HepG2 (cell line): ENCODE data around the gene DKKL1. TPM values are rescaled to one million over a fixed set of nuclear protein-coding genes. Genes with fewer than 3 reads are reported as not detected.
A peak's percentile ranks its signal among the peaks of the same experiment; 100 is the strongest.

Experiments used
- ATAC-seq: fragments of 200-7000 bp; cut with Tn5 transposase; 3 replicates; pipeline ENCODE4 v1.9.1; 2020; ENCODE audit warnings: mild to moderate bottlenecking, moderate library complexity
- BruUV-seq: library from RNA; stranded (reverse); fragments of 400-500 nt; replicated peaks from 2 replicates; lab custom pipeline; 2021; lab: Mats Ljungman, UMichigan
- CTCF ChIA-PET: fragments of 300-600 bp; formaldehyde crosslinking; extraction: SDS; loops from one replicate; lab custom pipeline; 2021; ENCODE audit warnings: low total read pairs, inconsistent platforms, low intra/inter-chr PET ratio; lab: Yijun Ruan, JAX
- POLR2A ChIA-PET: fragments of 350-600 bp; sonication (Branson Sonifier 250); formaldehyde crosslinking; loops from one replicate; lab custom pipeline; 2020; ENCODE audit warnings: antibody characterized with exemption, inconsistent platforms; lab: Yijun Ruan, JAX
- DNase-seq: peaks from one replicate; pipeline ENCODE4 v3.0.0-alpha.2; 2015; ENCODE audit warnings: low spot score
- FAIRE-seq: peaks from 3 replicates; lab custom pipeline; 2011; peaks lifted over from hg19 to GRCh38; lab: Jason Lieb, UNC
- H2AFZ ChIP-seq: one replicate; pipeline ENCODE4 v1.6.1; 2011; ENCODE audit warnings: low read length, inconsistent platforms
- H3K27ac ChIP-seq: fragments of 300-600 bp; 3 replicates; pipeline ENCODE4 v1.8.0; 2011; ENCODE audit warnings: mixed run types, mild to moderate bottlenecking, mixed read lengths, low read length, inconsistent platforms; ENCODE audit not compliant: insufficient read depth; ENCODE audit errors: extremely low read length
- H3K27me3 ChIP-seq, 2 experiments: fragments of 200-600 bp in 1 of 2; 2 replicates in 1 of 2; 3 replicates in 1 of 2; pipeline versions ENCODE4 v1.6.0 to v1.8.0; 2011; ENCODE audit warnings: low read length in 2 of 2, mild to moderate bottlenecking in 2 of 2, moderate library complexity in 2 of 2, inconsistent platforms in 1 of 2; ENCODE audit not compliant: insufficient read depth in 2 of 2, control insufficient read depth in 1 of 2
- H3K36me3 ChIP-seq, 2 experiments: fragments of 200-600 bp in 1 of 2; replicated peaks in 1 of 2; 2 replicates in 1 of 2; 3 replicates in 1 of 2; pipeline versions ENCODE4 v1.5.1 to v1.8.0; 2011; ENCODE audit warnings: low read length in 2 of 2, inconsistent platforms in 1 of 2; ENCODE audit not compliant: insufficient read depth in 2 of 2, control insufficient read depth in 1 of 2
- H3K4me1 ChIP-seq: 2 replicates; pipeline ENCODE4 v1.5.1; 2012; ENCODE audit warnings: low read length, inconsistent platforms; ENCODE audit not compliant: insufficient read depth
- H3K4me2 ChIP-seq: 2 replicates; pipeline ENCODE4 v1.6.0; 2011; ENCODE audit warnings: low read depth, low read length, inconsistent platforms
- H3K4me3 ChIP-seq, 3 experiments: fragments of 200-600 bp in 1 of 3; sonication (generic), shearing (Covaris generic) in 1 of 3; replicated peaks in 1 of 3; 2 replicates each; pipeline ENCODE4 v1.5.1; 2011 to 2016; ENCODE audit warnings: low read length in 3 of 3, inconsistent platforms in 2 of 3, low read depth in 2 of 3, mild to moderate bottlenecking in 2 of 3, control low read depth in 1 of 3, mixed read lengths in 1 of 3; ENCODE audit not compliant: insufficient read depth in 1 of 3
- H3K79me2 ChIP-seq: one replicate; pipeline ENCODE4 v1.6.1; 2011; ENCODE audit warnings: low read length, inconsistent platforms; ENCODE audit not compliant: insufficient read depth
- H3K9ac ChIP-seq: 2 replicates; pipeline ENCODE4 v1.6.0; 2011; ENCODE audit warnings: mild to moderate bottlenecking, low read depth, low read length, inconsistent platforms; ENCODE audit not compliant: insufficient read depth
- H3K9me3 ChIP-seq: 2 replicates; pipeline ENCODE4 v1.5.1; 2012; ENCODE audit warnings: mild to moderate bottlenecking, low read length
- H4K20me1 ChIP-seq: 2 replicates; pipeline ENCODE4 v1.6.0; 2011; ENCODE audit warnings: inconsistent platforms, mild to moderate bottlenecking, low read length, moderate library complexity; ENCODE audit not compliant: insufficient read depth
- CBX5 ChIP-seq: sonication (generic); formaldehyde crosslinking; IDR thresholded peaks from 2 replicates; pipeline ENCODE4 v1.4.0; 2020; ENCODE audit warnings: missing genetic modification reagents, borderline replicate concordance
- CEBPB ChIP-seq: IDR thresholded peaks from 2 replicates; pipeline ENCODE4 v1.6.1; 2011; ENCODE audit warnings: low read depth, low read length, improper control_type of control experiment, borderline replicate concordance
- FLYWCH1 ChIP-seq: sonication (generic); formaldehyde crosslinking; IDR thresholded peaks from 2 replicates; pipeline ENCODE4 v1.8.1; 2023; ENCODE audit warnings: mild to moderate bottlenecking, missing genetic modification reagents
- FOXA3 ChIP-seq: IDR thresholded peaks from 2 replicates; pipeline ENCODE4 v1.6.1; 2016; ENCODE audit warnings: missing genetic modification reagents, missing compliant biosample characterization
- HDAC6 ChIP-seq: fragments of 200-600 bp; sonication (generic); IDR thresholded peaks from 2 replicates; pipeline ENCODE4 v1.7.0; 2017; ENCODE audit warnings: mild to moderate bottlenecking, antibody characterized with exemption, low read length, low read depth
- HNRNPK ChIP-seq: fragments of 200-400 bp; formaldehyde crosslinking; IDR thresholded peaks from 2 replicates; pipeline ENCODE4 v1.6.1; 2018; ENCODE audit warnings: low read length, low read depth, moderate library complexity, mild to moderate bottlenecking; ENCODE audit not compliant: poor library complexity, severe bottlenecking
- IRF2 ChIP-seq: IDR thresholded peaks from 2 replicates; pipeline ENCODE4 v1.6.1; 2018; ENCODE audit warnings: missing genetic modification reagents, missing compliant biosample characterization
- KLF11 ChIP-seq: IDR thresholded peaks from 2 replicates; pipeline ENCODE4 v1.6.1; 2016; ENCODE audit warnings: missing compliant biosample characterization
- NFYC ChIP-seq: IDR thresholded peaks from 2 replicates; pipeline ENCODE4 v1.6.1; 2016; ENCODE audit warnings: missing genetic modification reagents, missing compliant biosample characterization
- NR2F6 ChIP-seq, 2 experiments: IDR thresholded peaks; 2 replicates each; pipeline ENCODE4 v1.6.1; 2016; ENCODE audit warnings: antibody characterized with exemption in 1 of 2, mild to moderate bottlenecking in 1 of 2
- POLR2A ChIP-seq, 2 experiments: IDR thresholded peaks; 2 replicates each; pipeline ENCODE4 v1.6.1; 2011; ENCODE audit warnings: low read depth in 2 of 2, low read length in 2 of 2, mild to moderate bottlenecking in 1 of 2, moderate library complexity in 1 of 2; ENCODE audit not compliant: insufficient read depth in 1 of 2
- PTBP1 ChIP-seq: fragments of 200-400 bp; formaldehyde crosslinking; IDR thresholded peaks from 2 replicates; pipeline ENCODE4 v1.6.1; 2018; ENCODE audit warnings: low read length, low read depth; ENCODE audit not compliant: poor library complexity, severe bottlenecking
- SNAI1 ChIP-seq: sonication (generic); formaldehyde crosslinking; IDR thresholded peaks from 2 replicates; pipeline ENCODE4 v1.5.0; 2020; ENCODE audit warnings: mild to moderate bottlenecking, missing genetic modification reagents, borderline replicate concordance
- SP4 ChIP-seq: sonication (generic); formaldehyde crosslinking; IDR thresholded peaks from 2 replicates; pipeline ENCODE4 v1.8.1; 2023; ENCODE audit warnings: mild to moderate bottlenecking, missing genetic modification reagents
- TCF12 ChIP-seq, 2 experiments: fragments of 450-650 bp in 1 of 2; sonication (generic) in 1 of 2; formaldehyde crosslinking in 1 of 2; IDR thresholded peaks; 2 replicates each; pipeline versions ENCODE4 v1.6.1 to v1.8.0; 2017 to 2022; ENCODE audit warnings: antibody characterized with exemption in 1 of 2, mild to moderate bottlenecking in 1 of 2, missing genetic modification reagents in 1 of 2, moderate library complexity in 1 of 2
- ZNF143 ChIP-seq: sonication (generic); formaldehyde crosslinking; IDR thresholded peaks from 2 replicates; pipeline ENCODE4 v1.4.0; 2020; ENCODE audit warnings: missing genetic modification reagents
- ZNF773 ChIP-seq: sonication (generic); formaldehyde crosslinking; IDR thresholded peaks from 2 replicates; pipeline ENCODE4 v1.4.0; 2020; ENCODE audit warnings: missing genetic modification reagents, borderline replicate concordance
- WGBS: methylation state at CpG from one replicate; pipeline ENCODE4 v1.1.6; 2017; ENCODE audit warnings: low lambda C conversion rate; 5-methylcytosine and 5-hydroxymethylcytosine counted together
- in situ Hi-C: cut with HindIII; loops from 2 replicates; pipeline ENCODE4 v1.10.0; 2017; ENCODE audit warnings: low pct_unique_long_range_greater_than_20kb; ENCODE audit not compliant: extremely low pct_ligation_motif_present
- intact Hi-C: fragments of 100-400 bp; cut with micrococcal nuclease; formaldehyde crosslinking; loops from one replicate; pipeline ENCODE4 v1.10.0; 2022; ENCODE audit not compliant: unreplicated experiment
- polyA plus RNA-seq, 8 experiments: library from polyadenylated mRNA; depleted of rRNA in 3 of 8; stranded (reverse) in 7 of 8; unstranded in 1 of 8; fragments of >200 nt; fragmentation: Illumina TruSeq in 4 of 8; extraction: Trizol in 4 of 8; gene quantifications; 2 replicates each; pipeline versions ENCODE4 v1.2.1 to v1.2.3, GENCODE V29; 2011 to 2016; ENCODE audit warnings: low read depth in 4 of 8, missing spikeins in 1 of 8, mixed read lengths in 1 of 8; ENCODE audit not compliant: insufficient read depth in 1 of 8
- total RNA-seq, 5 experiments: library from RNA; depleted of rRNA; stranded (reverse); fragments of >200 nt; fragmentation: Illumina TruSeq; extraction: Trizol; gene quantifications; 2 replicates each; pipeline ENCODE4 v1.2.3, GENCODE V29; 2016; ENCODE audit warnings: low read depth in 1 of 5
- TF ChIP-seq, protein P1 (sequence below): IDR thresholded peaks from 2 replicates; pipeline ENCODE4 v1.6.1; 2016; ENCODE audit warnings: control low read depth
- TF ChIP-seq, protein P2 (sequence below): sonication (generic); formaldehyde crosslinking; conservative IDR thresholded peaks from 2 replicates; pipeline ENCODE4 v1.4.0; 2020; ENCODE audit warnings: mild to moderate bottlenecking, missing genetic modification reagents, moderate library complexity
- TF ChIP-seq, protein P3 (sequence below): IDR thresholded peaks from 2 replicates; pipeline ENCODE4 v1.6.1; 2016; ENCODE audit warnings: missing compliant biosample characterization, missing genetic modification reagents, borderline replicate concordance

The DKKL1 gene
- total and polyA plus RNA-seq, 2 of the 13 experiments (the other 11 are each of a cell fraction or from before 2014, with no cell fraction given), result 0.30 to 0.31 TPM

DNA sequence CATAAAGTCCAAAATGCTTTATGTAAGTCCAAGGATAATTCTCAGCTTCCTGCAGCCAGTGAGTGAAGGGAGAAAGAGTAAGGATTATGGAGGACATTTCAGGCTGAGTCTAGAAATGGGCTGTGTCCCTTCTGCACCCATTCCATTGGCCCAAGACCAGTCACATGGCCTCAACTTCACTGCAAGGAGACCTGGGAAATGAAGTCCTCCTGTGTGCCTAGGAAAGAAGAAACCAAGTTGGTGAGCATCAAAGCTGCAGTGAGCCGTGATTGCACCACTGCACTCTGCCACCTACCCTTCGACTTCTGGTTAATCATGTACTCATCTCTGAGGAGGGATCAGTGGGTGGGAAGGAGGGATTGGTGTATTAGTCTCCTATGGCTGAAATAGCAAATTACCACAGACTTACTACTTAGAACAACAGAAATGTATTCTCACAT is 32.0 kb upstream of the DKKL1 start:
- FAIRE-seq (peak; percentile 99), ATAC-seq (peak; percentile 96), DNase-seq (peak; percentile 86)
- intact Hi-C loops, result no loop called here
- BruUV-seq, result no TSS peak
- Histone ChIP-seq H3K27ac (no peak overlapping the region), H3K9ac (no peak overlapping the region), H3K4me2 (peak overlapping the region; percentile 50), H3K79me2 (no peaks in the 10 kb centered on the region), H3K36me3 (no peaks in the 10 kb centered on the region), H3K4me3 (peak overlapping the region in 1 of 3 experiments; percentile 17; a peak in 2 of 6 replicates), H4K20me1 (no peaks in the 10 kb centered on the region), H3K27me3 (no peaks in the 10 kb centered on the region), H3K9me3 (no peaks in the 10 kb centered on the region), H3K4me1 (peaks cover 35% of the 10 kb centered on the region), H2AFZ (no peak overlapping the region)
- in situ Hi-C loops, result no loop called here
- ChIA-PET CTCF (no interaction called here), POLR2A (interaction anchor here (1.3 kb wide), 1 partner anchor 9 kb away, joined by 4 read pairs; no protein-coding TSS in a partner anchor)
- WGBS, result 4% methylated on average over 2 of the region's 2 CpGs
- TF ChIP-seq FLYWCH1, result no peak
- TF ChIP-seq KLF11 (CRISPR knock-in tag), result peak; percentile 80; the same call in 1 of the 2 replicates
- TF ChIP-seq, protein P1, sequence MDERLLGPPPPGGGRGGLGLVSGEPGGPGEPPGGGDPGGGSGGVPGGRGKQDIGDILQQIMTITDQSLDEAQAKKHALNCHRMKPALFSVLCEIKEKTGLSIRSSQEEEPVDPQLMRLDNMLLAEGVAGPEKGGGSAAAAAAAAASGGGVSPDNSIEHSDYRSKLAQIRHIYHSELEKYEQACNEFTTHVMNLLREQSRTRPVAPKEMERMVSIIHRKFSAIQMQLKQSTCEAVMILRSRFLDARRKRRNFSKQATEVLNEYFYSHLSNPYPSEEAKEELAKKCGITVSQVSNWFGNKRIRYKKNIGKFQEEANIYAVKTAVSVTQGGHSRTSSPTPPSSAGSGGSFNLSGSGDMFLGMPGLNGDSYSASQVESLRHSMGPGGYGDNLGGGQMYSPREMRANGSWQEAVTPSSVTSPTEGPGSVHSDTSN (CRISPR knock-in tag), result no peak
- TF ChIP-seq HDAC6, result no peak
- TF ChIP-seq NFYC (CRISPR knock-in tag), result peak; percentile 91
- TF ChIP-seq CBX5, result 0 out of 2 replicates have a peak, but pooled peaks have one; percentile 23
- TF ChIP-seq FOXA3 (CRISPR knock-in tag), result peak; percentile 29; the same call in 1 of the 2 replicates
- no peak for TF ChIP-seq TCF12 (IDR thresholded peaks at IDR 0.05)
- no peak for TF ChIP-seq TCF12 (CRISPR knock-in tag; IDR thresholded peaks at IDR 0.05)
- peak; percentile 92 for TF ChIP-seq CEBPB
- TF ChIP-seq SNAI1, result no peak
- TF ChIP-seq POLR2A (IDR thresholded peaks at IDR 0.05; ENCODE audit: insufficient read depth in 1 of 2, low read depth in 2 of 2, low read length in 2 of 2), result 0 out of 4 replicates have a peak, but pooled peaks of 1 of the 2 experiments have one; percentile 21
- no peak for TF ChIP-seq ZNF773 (CRISPR knock-in tag)
- no peak for TF ChIP-seq HNRNPK
- TF ChIP-seq ZNF143 (CRISPR knock-in tag), result peak; percentile 93
- TF ChIP-seq, protein P2, sequence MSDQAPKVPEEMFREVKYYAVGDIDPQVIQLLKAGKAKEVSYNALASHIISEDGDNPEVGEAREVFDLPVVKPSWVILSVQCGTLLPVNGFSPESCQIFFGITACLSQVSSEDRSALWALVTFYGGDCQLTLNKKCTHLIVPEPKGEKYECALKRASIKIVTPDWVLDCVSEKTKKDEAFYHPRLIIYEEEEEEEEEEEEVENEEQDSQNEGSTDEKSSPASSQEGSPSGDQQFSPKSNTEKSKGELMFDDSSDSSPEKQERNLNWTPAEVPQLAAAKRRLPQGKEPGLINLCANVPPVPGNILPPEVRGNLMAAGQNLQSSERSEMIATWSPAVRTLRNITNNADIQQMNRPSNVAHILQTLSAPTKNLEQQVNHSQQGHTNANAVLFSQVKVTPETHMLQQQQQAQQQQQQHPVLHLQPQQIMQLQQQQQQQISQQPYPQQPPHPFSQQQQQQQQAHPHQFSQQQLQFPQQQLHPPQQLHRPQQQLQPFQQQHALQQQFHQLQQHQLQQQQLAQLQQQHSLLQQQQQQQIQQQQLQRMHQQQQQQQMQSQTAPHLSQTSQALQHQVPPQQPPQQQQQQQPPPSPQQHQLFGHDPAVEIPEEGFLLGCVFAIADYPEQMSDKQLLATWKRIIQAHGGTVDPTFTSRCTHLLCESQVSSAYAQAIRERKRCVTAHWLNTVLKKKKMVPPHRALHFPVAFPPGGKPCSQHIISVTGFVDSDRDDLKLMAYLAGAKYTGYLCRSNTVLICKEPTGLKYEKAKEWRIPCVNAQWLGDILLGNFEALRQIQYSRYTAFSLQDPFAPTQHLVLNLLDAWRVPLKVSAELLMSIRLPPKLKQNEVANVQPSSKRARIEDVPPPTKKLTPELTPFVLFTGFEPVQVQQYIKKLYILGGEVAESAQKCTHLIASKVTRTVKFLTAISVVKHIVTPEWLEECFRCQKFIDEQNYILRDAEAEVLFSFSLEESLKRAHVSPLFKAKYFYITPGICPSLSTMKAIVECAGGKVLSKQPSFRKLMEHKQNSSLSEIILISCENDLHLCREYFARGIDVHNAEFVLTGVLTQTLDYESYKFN (CRISPR knock-in tag), result peak; percentile 20; the same call in 1 of the 2 replicates
- no peak for TF ChIP-seq NR2F6 (IDR thresholded peaks at IDR 0.05)
- TF ChIP-seq NR2F6 (CRISPR knock-in tag; IDR thresholded peaks at IDR 0.05), result 0 out of 2 replicates have a peak, but pooled peaks have one; percentile 15
- TF ChIP-seq IRF2, result peak; percentile 85
- no peak for TF ChIP-seq SP4 (CRISPR knock-in tag)
- TF ChIP-seq, protein P3, sequence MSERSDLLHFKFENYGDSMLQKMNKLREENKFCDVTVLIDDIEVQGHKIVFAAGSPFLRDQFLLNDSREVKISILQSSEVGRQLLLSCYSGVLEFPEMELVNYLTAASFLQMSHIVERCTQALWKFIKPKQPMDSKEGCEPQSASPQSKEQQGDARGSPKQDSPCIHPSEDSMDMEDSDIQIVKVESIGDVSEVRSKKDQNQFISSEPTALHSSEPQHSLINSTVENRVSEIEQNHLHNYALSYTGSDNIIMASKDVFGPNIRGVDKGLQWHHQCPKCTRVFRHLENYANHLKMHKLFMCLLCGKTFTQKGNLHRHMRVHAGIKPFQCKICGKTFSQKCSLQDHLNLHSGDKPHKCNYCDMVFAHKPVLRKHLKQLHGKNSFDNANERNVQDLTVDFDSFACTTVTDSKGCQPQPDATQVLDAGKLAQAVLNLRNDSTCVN, result peak; percentile 38; the same call in 1 of the 2 replicates
- no peak for TF ChIP-seq PTBP1
